T-cell (primary cell): ENCODE results near the gene ADAMTS10. TPM values are rescaled to one million over a fixed set of nuclear protein-coding genes. Genes with fewer than 3 reads are reported as not detected.

Experiments
- ATAC-seq, 4 experiments: fragments of 200-7000 bp in 3 of 4; fragments of 150-1000 bp in 1 of 4; cut with Tn5 transposase; replicated peaks in 1 of 4; 1 replicate in 3 of 4; 2 replicates in 1 of 4; pipeline ENCODE4 v1.10.0; 2021; ENCODE audit warnings: moderate library complexity in 3 of 4, mild to moderate bottlenecking in 2 of 4, moderate number of reproducible peaks in 1 of 4
- CTCF ChIA-PET, 2 donors: fragments of 300-600 bp; sonication (Branson Sonifier 250); formaldehyde crosslinking; loops; one replicate each; lab custom pipeline; 2022; ENCODE audit warnings: antibody characterized with exemption in 2 of 2; lab: Charles Lee
- POLR2A ChIA-PET, 2 donors: fragments of 300-600 bp; sonication (Branson Sonifier 250); formaldehyde crosslinking; loops; one replicate each; lab custom pipeline; 2022; ENCODE audit warnings: antibody characterized with exemption in 2 of 2; lab: Charles Lee
- DNase-seq, 35 experiments: peaks; one replicate each; pipeline versions ENCODE4 v3.0.0 to v3.0.0-alpha.2; 2013 to 2023
- H3K27ac ChIP-seq: one replicate; pipeline ENCODE4 v1.5.1; 2013; ENCODE audit warnings: low read length
- H3K27me3 ChIP-seq, 2 experiments: replicated peaks in 1 of 2; 1 replicate in 1 of 2; 2 replicates in 1 of 2; pipeline versions ENCODE4 v1.6.1 to v1.7.0; 2013; ENCODE audit warnings: low read length in 1 of 2, mixed read lengths in 1 of 2; ENCODE audit not compliant: control insufficient read depth in 2 of 2, insufficient read depth in 2 of 2; ENCODE audit errors: extremely low read depth in 1 of 2
- H3K36me3 ChIP-seq, 2 donors: 1 replicate in 1 of 2; 2 replicates in 1 of 2; pipeline versions ENCODE4 v1.6.1 to v1.7.0; 2013; ENCODE audit warnings: low read length in 1 of 2; ENCODE audit not compliant: control insufficient read depth in 2 of 2, insufficient read depth in 1 of 2; ENCODE audit errors: extremely low read depth in 1 of 2
- H3K4me1 ChIP-seq, 2 experiments: 1 replicate in 1 of 2; 2 replicates in 1 of 2; pipeline versions ENCODE4 v1.6.1 to v1.7.0; 2013; ENCODE audit warnings: low read length in 2 of 2, mixed read lengths in 1 of 2; ENCODE audit not compliant: insufficient read depth in 2 of 2, control insufficient read depth in 1 of 2; ENCODE audit errors: extremely low read depth in 1 of 2
- H3K4me3 ChIP-seq, 2 donors: 1 replicate in 1 of 2; 2 replicates in 1 of 2; pipeline versions ENCODE4 v1.5.1 to v1.7.0; 2013; ENCODE audit warnings: mild to moderate bottlenecking in 2 of 2, low read length in 1 of 2, moderate library complexity in 1 of 2; ENCODE audit not compliant: control insufficient read depth in 1 of 2; ENCODE audit errors: extremely low read depth in 1 of 2
- H3K9me3 ChIP-seq: 2 replicates; pipeline ENCODE4 v1.7.0; 2013
- H3K27ac Mint-ChIP-seq, 2 donors: one replicate each; pipeline ENCODE4 v1.8.0; 2020 to 2021; ENCODE audit warnings: mild to moderate bottlenecking in 2 of 2, mixed read lengths in 2 of 2
- H3K27me3 Mint-ChIP-seq, 2 donors: one replicate each; pipeline ENCODE4 v1.8.0; 2021 to 2022; ENCODE audit warnings: mixed read lengths in 2 of 2
- H3K36me3 Mint-ChIP-seq: one replicate; pipeline ENCODE4 v1.8.0; 2021; ENCODE audit warnings: mixed read lengths
- H3K4me1 Mint-ChIP-seq, 3 donors: one replicate each; pipeline ENCODE4 v1.8.0; 2020 to 2022; ENCODE audit warnings: mixed read lengths in 3 of 3, mild to moderate bottlenecking in 1 of 3
- H3K4me3 Mint-ChIP-seq, 3 donors: one replicate each; pipeline ENCODE4 v1.8.0; 2020 to 2022; ENCODE audit warnings: mild to moderate bottlenecking in 3 of 3, mixed read lengths in 3 of 3, moderate library complexity in 3 of 3
- H3K9me3 Mint-ChIP-seq, 3 donors: one replicate each; pipeline ENCODE4 v1.8.0; 2020 to 2022; ENCODE audit warnings: mixed read lengths in 3 of 3
- WGBS: methylation state at CpG from one replicate; pipeline ENCODE4 v1.1.5; 2013; ENCODE audit warnings: missing lambda C conversion rate; ENCODE audit not compliant: insufficient coverage; 5-methylcytosine and 5-hydroxymethylcytosine counted together
- total RNA-seq, 35 experiments: library from RNA in 6 of 35; stranded (reverse) in 6 of 35; fragments of 120-200 nt in 1 of 35; gene quantifications; one replicate each; pipeline versions ENCODE4 v1.2.1 to v1.2.4 and lab custom pipeline; 2013 to 2026

Gene ADAMTS10
- total RNA-seq, 5 donors from 2014 or later (not counting 1 experiment from before 2014, with no cell fraction given): 57.2 to 103 (median 80.1) TPM

GRCh38 chr19:8608941-8609278 is 1.6 kb downstream of the ADAMTS10 start:
- Mint-ChIP-seq H3K4me3 (peak overlapping the region; percentile 71 to 99 (median 82)), H3K4me1 (peaks cover 33 to 50% (median 46%) of the 10 kb centered on the region in 3 donors), H3K27me3 (peaks cover 0 to 4% of the 10 kb centered on the region in 2 donors), H3K36me3 (peaks cover 12% of the 10 kb centered on the region), H3K27ac (peak overlapping the region; percentile 68 to 78), H3K9me3 (no peaks in the 10 kb centered on the region)
- H3K4me1 ChIP-seq: peaks cover 10 to 41% of the 10 kb centered on the region in 2 experiments
- CTCF ChIA-PET: no interaction called here
- POLR2A ChIA-PET: no interaction called here
- peak overlapping the region; percentile 77 to 99 for H3K4me3 ChIP-seq
- DNase-seq: no peak
- H3K27ac ChIP-seq: no peak overlapping the region
- 79% methylated on average over 5 of the region's 5 CpGs for WGBS
- H3K36me3 ChIP-seq: peaks cover 7 to 15% of the 10 kb centered on the region in 2 donors
- H3K27me3 ChIP-seq: peaks cover 0 to 16% of the 10 kb centered on the region in 2 experiments
- no peaks in the 10 kb centered on the region for H3K9me3 ChIP-seq
- no peak for ATAC-seq

DNA sequence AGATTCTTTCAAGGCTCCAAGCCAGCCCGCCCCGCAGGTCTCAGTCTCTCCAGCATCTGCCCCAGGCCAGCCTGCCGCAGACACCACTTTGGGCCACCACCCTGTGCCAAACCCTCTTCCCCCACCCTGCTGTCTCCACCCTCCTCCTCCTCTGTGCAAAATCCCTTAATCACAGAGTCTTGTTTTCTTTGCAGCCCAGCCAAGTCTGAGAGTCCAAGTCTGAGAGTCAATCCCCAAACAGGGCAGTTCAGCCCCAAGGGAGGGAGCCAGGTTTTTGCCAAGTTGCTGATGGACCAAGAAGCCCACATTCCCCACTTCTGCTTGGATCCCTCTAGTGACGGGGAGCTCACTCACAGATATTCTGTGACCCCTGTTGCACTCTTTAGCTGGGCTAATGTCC is 3.1 kb downstream of the ADAMTS10 start:
- Mint-ChIP-seq H3K9me3 (no peaks in the 10 kb centered on the region), H3K4me1 (peaks cover 31 to 43% (median 40%) of the 10 kb centered on the region in 3 donors), H3K36me3 (peaks cover 16% of the 10 kb centered on the region), H3K27ac (peak overlapping the region; percentile 44 to 49), H3K4me3 (peak overlapping the region; percentile 25 to 32 (median 29)), H3K27me3 (peaks cover 0 to 4% of the 10 kb centered on the region in 2 donors)
- ATAC-seq (no peak), DNase-seq (no peak)
- no peaks in the 10 kb centered on the region for H3K9me3 ChIP-seq
- H3K4me3 ChIP-seq: no peak overlapping the region
- WGBS: 100% methylated on average over 3 of the region's 4 CpGs
- ChIA-PET CTCF (no interaction called here), POLR2A (no interaction called here)
- peaks cover 0 to 16% of the 10 kb centered on the region in 2 experiments for H3K27me3 ChIP-seq
- no peak overlapping the region for H3K27ac ChIP-seq
- peaks cover 8 to 35% of the 10 kb centered on the region in 2 experiments for H3K4me1 ChIP-seq
- peaks cover 10 to 15% of the 10 kb centered on the region in 2 donors for H3K36me3 ChIP-seq

- H3K9me3 Mint-ChIP-seq: no peaks in the 10 kb centered on the region
- DNase-seq: no peak
- WGBS: 96% methylated on average over 15 of the region's 17 CpGs
- Histone ChIP-seq H3K27me3 (peaks cover 0 to 16% of the 10 kb centered on the region in 2 experiments), H3K27ac (no peak overlapping the region), H3K4me1 (peaks cover 5 to 23% of the 10 kb centered on the region in 2 experiments), H3K4me3 (no peak overlapping the region), H3K36me3 (peaks cover 17 to 19% of the 10 kb centered on the region in 2 donors), H3K9me3 (no peaks in the 10 kb centered on the region)
- ATAC-seq: no peak
- peaks cover 23% of the 10 kb centered on the region for H3K36me3 Mint-ChIP-seq
- ChIA-PET POLR2A (interaction anchor here in 1 of 2 donors (0.5 kb wide), 1 partner anchor 64 kb away, joined by 12 read pairs; no protein-coding TSS in a partner anchor), CTCF (no interaction called here)
- H3K4me1 Mint-ChIP-seq: peaks cover 22 to 36% (median 29%) of the 10 kb centered on the region in 3 donors
- no peak overlapping the region for H3K4me3 Mint-ChIP-seq
- peaks cover 0 to 4% of the 10 kb centered on the region in 2 donors for H3K27me3 Mint-ChIP-seq
- H3K27ac Mint-ChIP-seq: no peak overlapping the region
These were observed 5.0 kb downstream of the ADAMTS10 start for GRCh38 chr19:8605514-8605913.

DNA sequence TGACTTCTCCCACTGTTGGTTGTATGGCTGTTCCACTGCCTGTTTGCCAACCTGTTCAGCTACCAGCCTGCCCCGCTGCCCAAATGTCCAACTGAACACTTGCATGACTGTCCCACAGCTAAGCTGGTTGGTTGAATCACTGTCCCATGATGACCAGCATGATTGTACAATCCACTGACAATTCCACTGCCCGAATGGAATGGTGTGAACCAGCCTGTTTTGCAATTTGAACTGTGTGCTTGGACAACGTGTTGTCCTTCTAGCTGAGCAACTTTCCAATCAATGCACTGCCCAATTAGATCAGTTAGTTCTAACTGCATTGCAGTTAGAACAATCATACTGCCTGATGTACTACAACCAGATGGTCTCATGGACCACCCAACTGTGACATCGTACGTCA is 8.7 kb downstream of the ADAMTS10 start:
- ChIA-PET CTCF (interaction anchor here in 1 of 2 donors (0.5 kb wide), 1 partner anchor 252 kb away, joined by 4 read pairs; no protein-coding TSS in a partner anchor), POLR2A (no interaction called here)
- DNase-seq: no peak
- H3K36me3 ChIP-seq: peaks cover 19 to 23% of the 10 kb centered on the region in 2 donors
- no peaks in the 10 kb centered on the region for H3K9me3 ChIP-seq
- H3K27ac ChIP-seq: no peak overlapping the region
- 100% methylated on average over 4 of the region's 5 CpGs for WGBS
- no peak overlapping the region for H3K4me3 ChIP-seq
- Mint-ChIP-seq H3K4me3 (no peak overlapping the region), H3K4me1 (peaks cover 0 to 4% (median 3%) of the 10 kb centered on the region in 3 donors), H3K36me3 (peaks cover 40% of the 10 kb centered on the region), H3K27me3 (no peaks in the 10 kb centered on the region), H3K27ac (no peak overlapping the region), H3K9me3 (no peaks in the 10 kb centered on the region)
- H3K4me1 ChIP-seq: no peaks in the 10 kb centered on the region
- ATAC-seq: no peak
- peaks cover 0 to 4% of the 10 kb centered on the region in 2 experiments for H3K27me3 ChIP-seq

GRCh38 chr19:8600816-8601215 is 9.7 kb downstream of the ADAMTS10 start:
- H3K4me3 Mint-ChIP-seq: no peak overlapping the region
- ATAC-seq (no peak), DNase-seq (no peak)
- Histone ChIP-seq H3K36me3 (peaks cover 22 to 26% of the 10 kb centered on the region in 2 donors), H3K27me3 (peaks cover 0 to 5% of the 10 kb centered on the region in 2 experiments), H3K4me3 (no peak overlapping the region), H3K4me1 (no peaks in the 10 kb centered on the region), H3K27ac (no peak overlapping the region), H3K9me3 (no peaks in the 10 kb centered on the region)
- H3K27me3 Mint-ChIP-seq: no peaks in the 10 kb centered on the region
- H3K27ac Mint-ChIP-seq: no peak overlapping the region
- no peaks in the 10 kb centered on the region for H3K4me1 Mint-ChIP-seq
- ChIA-PET POLR2A (no interaction called here), CTCF (interaction anchor here in 1 of 2 donors (0.7 kb wide), 1 partner anchor 28 kb away, joined by 4 read pairs; no protein-coding TSS in a partner anchor)
- H3K36me3 Mint-ChIP-seq: peaks cover 43% of the 10 kb centered on the region
- no peaks in the 10 kb centered on the region for H3K9me3 Mint-ChIP-seq
- WGBS: 89% methylated on average over 14 of the region's 16 CpGs

DNA sequence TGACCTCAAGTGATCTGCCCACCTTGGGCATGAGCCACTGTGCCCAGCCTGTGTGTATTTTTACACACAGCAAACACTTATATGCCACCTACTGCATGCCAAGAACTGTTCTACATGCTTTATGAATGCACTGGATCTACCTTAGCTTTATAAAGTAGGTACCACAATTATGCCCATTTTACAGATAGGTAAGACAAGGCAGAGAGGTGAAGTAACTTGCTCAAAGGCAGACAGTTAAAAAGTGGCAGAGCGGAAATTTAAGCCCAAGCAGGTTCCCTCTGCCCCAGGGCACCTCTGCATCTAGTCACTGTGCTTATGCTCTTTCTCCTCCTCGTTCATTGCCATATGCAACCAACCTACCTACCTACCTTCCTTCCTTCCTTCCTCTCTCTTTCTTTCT is 10.5 kb downstream of the ADAMTS10 start:
- Mint-ChIP-seq H3K4me1 (peaks cover 0 to 1% (median under 1%) of the 10 kb centered on the region in 3 donors), H3K27ac (no peak overlapping the region), H3K27me3 (no peaks in the 10 kb centered on the region), H3K36me3 (peaks cover 40% of the 10 kb centered on the region), H3K4me3 (no peak overlapping the region), H3K9me3 (no peaks in the 10 kb centered on the region)
- ATAC-seq (no peak), DNase-seq (no peak)
- H3K4me3 ChIP-seq: no peak overlapping the region
- CTCF ChIA-PET: interaction anchor here in 1 of 2 donors (0.7 kb wide), 1 partner anchor 28 kb away, joined by 4 read pairs; no protein-coding TSS in a partner anchor
- peaks cover 0 to 5% of the 10 kb centered on the region in 2 experiments for H3K27me3 ChIP-seq
- H3K4me1 ChIP-seq: no peaks in the 10 kb centered on the region
- no peak overlapping the region for H3K27ac ChIP-seq
- no CpG with 5 or more reads among the region's 2 CpGs for WGBS
- peaks cover 17 to 23% of the 10 kb centered on the region in 2 donors for H3K36me3 ChIP-seq
- H3K9me3 ChIP-seq: no peaks in the 10 kb centered on the region
- POLR2A ChIA-PET: no interaction called here
